ENCODE results near the gene ZNF516. TPM values are rescaled to one million over a fixed set of nuclear protein-coding genes. Genes with fewer than 3 reads are reported as not detected.

Gene ZNF516
- polyA plus RNA-seq, 2 of the 4 experiments (the other 2 are of a cell fraction) = 3.9 to 4.9 TPM

GRCh38 chr18:76370201-76370600 lies 124.8 kb downstream of the ZNF516 start:
- ChIA-PET CTCF (interaction anchor here (1.0 kb wide), 1 partner anchor 29 kb away, joined by 4 read pairs; no protein-coding TSS in a partner anchor), POLR2A (no interaction called here)
- ATAC-seq (no peak), FAIRE-seq (no peak), DNase-seq (ENCODE audit: low read depth in 1 of 2, low spot score in 1 of 2) (no peak)
- Histone ChIP-seq H3K4me1 (no peaks in the 10 kb centered on the region), H3K4me3 (no peak overlapping the region), H3K9me3 (no peaks in the 10 kb centered on the region), H3K4me2 (no peak overlapping the region), H3K27ac (no peak overlapping the region)
- 93% methylated on average over 12 of the region's 12 CpGs for WGBS (ENCODE audit: missing lambda C conversion rate)
- no peak for TF ChIP-seq ZFP36 (IDR thresholded peaks at IDR 0.05; ENCODE audit: borderline replicate concordance, partially characterized antibody)
- TF ChIP-seq NFE2L2 (conservative IDR thresholded peaks at IDR 0.05; ENCODE audit: low read length) = no peak
- TF ChIP-seq JUN (IDR thresholded peaks at IDR 0.05) = no peak
- no peak for TF ChIP-seq FOSL2 (IDR thresholded peaks at IDR 0.05)
- TF ChIP-seq FOSL2 (CRISPR knock-in tag; IDR thresholded peaks at IDR 0.05) = no peak
- no peak for TF ChIP-seq CHD4 (IDR thresholded peaks at IDR 0.05; ENCODE audit: borderline replicate concordance)
- TF ChIP-seq BCL3 (IDR thresholded peaks at IDR 0.05) = no peak
- no peak for TF ChIP-seq EP300 (IDR thresholded peaks at IDR 0.05)
- no peak for TF ChIP-seq MAX (IDR thresholded peaks at IDR 0.05)
- TF ChIP-seq MAZ (IDR thresholded peaks at IDR 0.05; ENCODE audit: borderline replicate concordance, low read depth, low read length) = no peak
- no peak for TF ChIP-seq FOSB (CRISPR knock-in tag; IDR thresholded peaks at IDR 0.05)
- no peak for TF ChIP-seq SREBF2 (IDR thresholded peaks at IDR 0.05)
- no peak for TF ChIP-seq HOXB5 (CRISPR knock-in tag; IDR thresholded peaks at IDR 0.05)
- TF ChIP-seq CBX2 (IDR thresholded peaks at IDR 0.05; ENCODE audit: borderline replicate concordance, low read depth) = no peak
- TF ChIP-seq USF2 (IDR thresholded peaks at IDR 0.05) = no peak
- TF ChIP-seq KDM5A (IDR thresholded peaks at IDR 0.05) = no peak
- no peak for TF ChIP-seq NR3C1 (IDR thresholded peaks at IDR 0.05)
- TF ChIP-seq BHLHE40 (IDR thresholded peaks at IDR 0.05; ENCODE audit: low read depth, low read length) = no peak
- no peak for TF ChIP-seq TFCP2L1 (CRISPR knock-in tag; IDR thresholded peaks at IDR 0.05)
- no peak for TF ChIP-seq CHD2 (IDR thresholded peaks at IDR 0.05; ENCODE audit: low read length, partially characterized antibody)
- TF ChIP-seq ZNF302 (CRISPR knock-in tag; IDR thresholded peaks at IDR 0.05) = no peak

- Histone ChIP-seq H3K9me3 (no peaks in the 10 kb centered on the region), H3K4me3 (no peak overlapping the region), H3K4me2 (no peak overlapping the region), H3K4me1 (no peaks in the 10 kb centered on the region), H3K27ac (no peak overlapping the region)
- POLR2A ChIA-PET = no interaction called here
- no peak for TF ChIP-seq PBX3 (IDR thresholded peaks at IDR 0.05)
- TF ChIP-seq HOXB13 (CRISPR knock-in tag; IDR thresholded peaks at IDR 0.05; ENCODE audit: low read depth) = no peak
- TF ChIP-seq GATA3 (IDR thresholded peaks at IDR 0.05; ENCODE audit: borderline replicate concordance) = no peak
- TF ChIP-seq KDM1A (IDR thresholded peaks at IDR 0.05; ENCODE audit: low read depth) = no peak
- TF ChIP-seq FOSL2 (IDR thresholded peaks at IDR 0.05) = no peak
- no peak for TF ChIP-seq FOSL2 (CRISPR knock-in tag; IDR thresholded peaks at IDR 0.05)
- no peak for DNase-seq (ENCODE audit: low read depth in 1 of 2, low spot score in 1 of 2)
- FAIRE-seq = no peak
- WGBS (ENCODE audit: missing lambda C conversion rate) = 92% methylated on average over 11 of the region's 11 CpGs
- CTCF ChIA-PET = interaction anchor here (1.0 kb wide), 1 partner anchor 29 kb away, joined by 4 read pairs; no protein-coding TSS in a partner anchor
- ATAC-seq = no peak
Observed at GRCh38 chr18:76369791-76370190, 125.3 kb downstream of the ZNF516 start.

Measured in A549 (cell line).